ENCODE results near the gene ARID2.

Gene ARID2

DNA sequence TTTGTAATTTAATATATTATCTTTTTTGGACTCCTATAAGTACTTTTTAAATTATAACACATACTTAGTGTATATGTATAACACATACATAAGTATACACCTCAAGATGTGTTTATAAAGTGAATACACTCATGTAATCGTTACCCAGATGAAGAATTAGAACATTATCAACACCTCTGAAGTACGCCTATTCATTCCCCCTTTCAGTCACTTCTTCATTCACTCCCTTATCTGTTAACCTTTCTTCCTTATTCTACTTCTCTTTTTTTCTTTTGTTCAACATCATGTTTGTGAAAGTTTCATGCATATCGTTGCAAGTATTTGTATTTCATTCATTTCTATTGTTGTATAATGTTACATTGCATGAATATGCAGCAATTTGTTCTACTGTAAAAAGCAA is 98.5 kb downstream of the ARID2 start:
- H3K4me2 ChIP-seq (ENCODE audit: low read length, poor library complexity, severe bottlenecking), result no peak overlapping the region
- H2BK12ac ChIP-seq (ENCODE audit: low read length in 2 of 2), result no peak overlapping the region
- no peak overlapping the region for H3K18ac ChIP-seq (ENCODE audit: low read depth in 1 of 2, low read length in 2 of 2)
- no peak overlapping the region for H3K4ac ChIP-seq (ENCODE audit: low read depth in 1 of 2, low read length in 2 of 2)
- H3K27me3 ChIP-seq (ENCODE audit: control insufficient read depth in 1 of 2, insufficient read depth in 1 of 2, low read length in 2 of 2), result no peaks in the 10 kb centered on the region
- peaks cover 3% of the 10 kb centered on the region for H3K79me1 ChIP-seq (replicated peaks; ENCODE audit: low read length, poor library complexity, severe bottlenecking)
- no peak overlapping the region for H3K9ac ChIP-seq (ENCODE audit: low read length)
- no peak overlapping the region for H2BK15ac ChIP-seq (ENCODE audit: low read depth, poor library complexity, severe bottlenecking)
- H3K27ac ChIP-seq (ENCODE audit: low read length, poor library complexity, severe bottlenecking), result no peak overlapping the region
- H3K4me1 ChIP-seq (ENCODE audit: control insufficient read depth, insufficient read depth, low read depth, low read length), result no peaks in the 10 kb centered on the region
- H3K36me3 ChIP-seq (ENCODE audit: control insufficient read depth in 1 of 2, insufficient read depth in 2 of 2, low read depth in 1 of 2, low read length in 2 of 2), result peaks cover 0 to 42% of the 10 kb centered on the region in 2 experiments
- H4K8ac ChIP-seq (ENCODE audit: low read length), result no peak overlapping the region
- no peak overlapping the region for H3K23ac ChIP-seq (ENCODE audit: low read length in 2 of 2)
- no peak for DNase-seq
- 98% methylated on average over 2 of the region's 3 CpGs for WGBS
- no peak overlapping the region for H2BK5ac ChIP-seq (ENCODE audit: low read depth, low read length, poor library complexity, severe bottlenecking)
- H2BK120ac ChIP-seq (ENCODE audit: low read depth, low read length), result no peak overlapping the region
- no peak overlapping the region for H2AK5ac ChIP-seq (ENCODE audit: low read length, severe bottlenecking)
- no peak overlapping the region for H3K14ac ChIP-seq (ENCODE audit: low read length in 2 of 2)
- H2AFZ ChIP-seq (ENCODE audit: low read depth, low read length), result no peak overlapping the region
- H4K91ac ChIP-seq (ENCODE audit: low read length), result no peak overlapping the region
- H3K9me3 ChIP-seq (ENCODE audit: control insufficient read depth, low read length), result peaks cover 6% of the 10 kb centered on the region
- H3K4me3 ChIP-seq (ENCODE audit: insufficient read depth in 1 of 2, low read depth in 1 of 2, low read length in 2 of 2), result no peak overlapping the region

DNA sequence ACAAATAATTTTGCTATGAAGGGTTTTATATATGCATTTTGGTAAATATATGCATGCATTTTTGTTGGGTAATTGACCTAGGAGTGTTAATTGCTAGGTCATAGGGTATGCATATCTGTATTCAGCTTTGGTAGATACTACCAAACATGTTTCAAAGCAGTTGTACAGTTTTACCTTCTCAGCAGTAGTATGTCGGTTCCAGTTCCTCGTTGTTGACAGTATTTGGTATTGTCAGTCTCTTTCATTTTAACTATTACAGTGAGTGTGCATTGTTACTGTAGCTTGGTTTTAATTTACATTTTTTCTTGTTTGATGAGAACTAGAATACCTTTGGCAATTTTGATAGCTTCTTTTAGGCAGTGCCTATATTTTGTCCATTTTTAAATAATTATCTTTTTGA is 98.9 kb downstream of the ARID2 start:
- Histone ChIP-seq H2AK5ac (ENCODE audit: low read length, severe bottlenecking) (no peak overlapping the region), H3K27ac (ENCODE audit: low read length, poor library complexity, severe bottlenecking) (no peak overlapping the region), H4K8ac (ENCODE audit: low read length) (no peak overlapping the region), H2BK5ac (ENCODE audit: low read depth, low read length, poor library complexity, severe bottlenecking) (no peak overlapping the region), H3K23ac (ENCODE audit: low read length in 2 of 2) (no peak overlapping the region), H3K14ac (ENCODE audit: low read length in 2 of 2) (no peak overlapping the region), H3K9ac (ENCODE audit: low read length) (no peak overlapping the region), H2BK15ac (ENCODE audit: low read depth, poor library complexity, severe bottlenecking) (no peak overlapping the region), H3K79me1 (replicated peaks; ENCODE audit: low read length, poor library complexity, severe bottlenecking) (peaks cover 3% of the 10 kb centered on the region), H3K4ac (ENCODE audit: low read depth in 1 of 2, low read length in 2 of 2) (no peak overlapping the region), H2BK12ac (ENCODE audit: low read length in 2 of 2) (no peak overlapping the region), H3K4me1 (ENCODE audit: control insufficient read depth, insufficient read depth, low read depth, low read length) (no peaks in the 10 kb centered on the region), H3K18ac (ENCODE audit: low read depth in 1 of 2, low read length in 2 of 2) (no peak overlapping the region), H3K36me3 (ENCODE audit: control insufficient read depth in 1 of 2, insufficient read depth in 2 of 2, low read depth in 1 of 2, low read length in 2 of 2) (peaks cover 0 to 38% of the 10 kb centered on the region in 2 experiments), H2AFZ (ENCODE audit: low read depth, low read length) (no peak overlapping the region), H3K4me2 (ENCODE audit: low read length, poor library complexity, severe bottlenecking) (no peak overlapping the region), H3K27me3 (ENCODE audit: control insufficient read depth in 1 of 2, insufficient read depth in 1 of 2, low read length in 2 of 2) (no peaks in the 10 kb centered on the region), H4K91ac (ENCODE audit: low read length) (no peak overlapping the region), H2BK120ac (ENCODE audit: low read depth, low read length) (no peak overlapping the region), H3K9me3 (ENCODE audit: control insufficient read depth, low read length) (peaks cover 6% of the 10 kb centered on the region), H3K4me3 (ENCODE audit: insufficient read depth in 1 of 2, low read depth in 1 of 2, low read length in 2 of 2) (no peak overlapping the region)
- WGBS, result no CpG with 5 or more reads among the region's 2 CpGs
- no peak for DNase-seq

DNA sequence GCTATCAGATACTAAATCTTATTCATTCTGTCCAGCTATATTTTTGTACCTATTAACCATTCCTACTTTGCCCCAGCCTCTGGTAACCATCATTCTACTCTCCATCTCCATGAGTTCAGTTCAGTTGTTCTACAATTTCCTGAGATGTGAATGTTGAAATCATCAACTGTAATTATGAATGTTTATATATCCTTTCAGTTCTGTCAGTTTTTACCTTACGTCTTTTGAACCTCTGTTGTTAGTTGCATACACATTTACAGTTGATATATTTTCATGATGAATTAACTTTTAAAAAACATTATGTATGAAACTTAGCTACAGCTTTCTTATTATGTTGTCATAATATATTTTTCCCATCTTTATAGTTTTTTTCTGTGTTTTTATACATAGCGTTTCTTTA is 102.1 kb downstream of the ARID2 start:
- Histone ChIP-seq H2BK15ac (ENCODE audit: low read depth, poor library complexity, severe bottlenecking) (no peak overlapping the region), H3K4me2 (ENCODE audit: low read length, poor library complexity, severe bottlenecking) (no peak overlapping the region), H3K79me1 (replicated peaks; ENCODE audit: low read length, poor library complexity, severe bottlenecking) (peaks cover 7% of the 10 kb centered on the region), H3K4me1 (ENCODE audit: control insufficient read depth, insufficient read depth, low read depth, low read length) (no peaks in the 10 kb centered on the region), H2AFZ (ENCODE audit: low read depth, low read length) (no peak overlapping the region), H3K27ac (ENCODE audit: low read length, poor library complexity, severe bottlenecking) (no peak overlapping the region), H3K9ac (ENCODE audit: low read length) (no peak overlapping the region), H3K14ac (ENCODE audit: low read length in 2 of 2) (no peak overlapping the region), H2AK5ac (ENCODE audit: low read length, severe bottlenecking) (no peak overlapping the region), H3K9me3 (ENCODE audit: control insufficient read depth, low read length) (peaks cover 6% of the 10 kb centered on the region), H2BK12ac (ENCODE audit: low read length in 2 of 2) (no peak overlapping the region), H2BK120ac (ENCODE audit: low read depth, low read length) (no peak overlapping the region), H3K23ac (ENCODE audit: low read length in 2 of 2) (no peak overlapping the region), H3K18ac (ENCODE audit: low read depth in 1 of 2, low read length in 2 of 2) (no peak overlapping the region), H3K36me3 (ENCODE audit: control insufficient read depth in 1 of 2, insufficient read depth in 2 of 2, low read depth in 1 of 2, low read length in 2 of 2) (peaks cover 3 to 21% of the 10 kb centered on the region in 2 experiments), H2BK5ac (ENCODE audit: low read depth, low read length, poor library complexity, severe bottlenecking) (no peak overlapping the region), H4K91ac (ENCODE audit: low read length) (no peak overlapping the region), H3K27me3 (ENCODE audit: control insufficient read depth in 1 of 2, insufficient read depth in 1 of 2, low read length in 2 of 2) (no peaks in the 10 kb centered on the region), H3K4me3 (ENCODE audit: insufficient read depth in 1 of 2, low read depth in 1 of 2, low read length in 2 of 2) (no peak overlapping the region), H3K4ac (ENCODE audit: low read depth in 1 of 2, low read length in 2 of 2) (no peak overlapping the region), H4K8ac (ENCODE audit: low read length) (no peak overlapping the region)
- no peak for DNase-seq
- WGBS, result no CpG with 5 or more reads among the region's 2 CpGs

DNA sequence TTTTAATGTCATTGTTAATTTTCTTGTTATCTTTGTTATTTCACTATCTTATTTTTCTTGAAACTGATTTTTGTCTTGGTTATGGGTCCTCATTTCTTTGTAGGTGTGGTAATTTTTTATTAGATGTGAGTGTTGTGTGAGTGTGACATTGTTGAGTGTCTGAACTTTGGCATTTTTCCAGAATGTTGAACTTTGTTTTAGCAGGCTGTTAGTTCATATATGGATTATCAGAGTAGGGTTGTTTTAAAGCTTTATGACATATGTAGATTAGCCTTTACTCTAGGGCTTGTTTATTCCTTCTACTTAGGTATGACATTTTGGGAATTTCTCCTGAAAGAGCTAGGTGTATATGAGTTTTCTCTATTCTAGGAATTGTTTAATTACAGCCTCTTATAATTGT is 103.9 kb downstream of the ARID2 start:
- no peak overlapping the region for H3K4me2 ChIP-seq (ENCODE audit: low read length, poor library complexity, severe bottlenecking)

More for the DNA sequence above, 103.9 kb downstream of the ARID2 start:
- Histone ChIP-seq H2AK5ac (ENCODE audit: low read length, severe bottlenecking) (no peak overlapping the region), H3K23ac (ENCODE audit: low read length in 2 of 2) (no peak overlapping the region), H2BK12ac (ENCODE audit: low read length in 2 of 2) (no peak overlapping the region), H3K4me1 (ENCODE audit: control insufficient read depth, insufficient read depth, low read depth, low read length) (no peaks in the 10 kb centered on the region), H3K27me3 (ENCODE audit: control insufficient read depth in 1 of 2, insufficient read depth in 1 of 2, low read length in 2 of 2) (no peaks in the 10 kb centered on the region), H2BK120ac (ENCODE audit: low read depth, low read length) (no peak overlapping the region), H3K4ac (ENCODE audit: low read depth in 1 of 2, low read length in 2 of 2) (no peak overlapping the region), H4K91ac (ENCODE audit: low read length) (no peak overlapping the region), H3K79me1 (replicated peaks; ENCODE audit: low read length, poor library complexity, severe bottlenecking) (peaks cover 8% of the 10 kb centered on the region), H3K9me3 (ENCODE audit: control insufficient read depth, low read length) (peaks cover 6% of the 10 kb centered on the region), H3K36me3 (ENCODE audit: control insufficient read depth in 1 of 2, insufficient read depth in 2 of 2, low read depth in 1 of 2, low read length in 2 of 2) (peaks cover 5 to 29% of the 10 kb centered on the region in 2 experiments), H3K9ac (ENCODE audit: low read length) (no peak overlapping the region), H3K14ac (ENCODE audit: low read length in 2 of 2) (no peak overlapping the region), H3K4me3 (ENCODE audit: insufficient read depth in 1 of 2, low read depth in 1 of 2, low read length in 2 of 2) (no peak overlapping the region), H3K27ac (ENCODE audit: low read length, poor library complexity, severe bottlenecking) (no peak overlapping the region), H2BK5ac (ENCODE audit: low read depth, low read length, poor library complexity, severe bottlenecking) (no peak overlapping the region), H3K18ac (ENCODE audit: low read depth in 1 of 2, low read length in 2 of 2) (no peak overlapping the region), H2AFZ (ENCODE audit: low read depth, low read length) (no peak overlapping the region), H2BK15ac (ENCODE audit: low read depth, poor library complexity, severe bottlenecking) (no peak overlapping the region), H4K8ac (ENCODE audit: low read length) (no peak overlapping the region)
- DNase-seq, result no peak

Data from mesenchymal stem cell (in vitro differentiated cells and primary cell).